HCEC 1CT (cell line): ENCODE data around the gene PTPN14.

ENCODE experiments used
- DNase-seq: peaks from one replicate; pipeline ENCODE4 v3.0.0-alpha.2; 2017

PTPN14 gene

GRCh38 chr1:214567481-214567980 is 16.1 kb upstream of the PTPN14 start:
- DNase-seq, result no peak

- DNase-seq, result peak; percentile 96
Observed at GRCh38 chr1:214566158-214567104, 15.0 kb upstream of the PTPN14 start.

- no peak for DNase-seq
Observed at GRCh38 chr1:214565310-214565709, 13.9 kb upstream of the PTPN14 start.

- peak; percentile 64 for DNase-seq
Observed at GRCh38 chr1:214563881-214564280, 12.5 kb upstream of the PTPN14 start.

GRCh38 chr1:214557952-214558735 is 6.7 kb upstream of the PTPN14 start:
- DNase-seq, result peak; percentile 96

GRCh38 chr1:214553142-214553710 is 1.8 kb upstream of the PTPN14 start:
- no peak for DNase-seq

GRCh38 chr1:214552174-214552608 is 789 bp upstream of the PTPN14 start:
- peak; percentile 74 for DNase-seq

GRCh38 chr1:214550857-214551435 is 456 bp downstream of the PTPN14 start:
- DNase-seq, result peak; percentile 65

- DNase-seq, result peak; percentile 63
Observed at GRCh38 chr1:214550013-214550856, 1.2 kb downstream of the PTPN14 start.

GRCh38 chr1:214549604-214550003 is 1.8 kb downstream of the PTPN14 start:
- DNase-seq, result no peak

GRCh38 chr1:214548988-214549387 is 2.4 kb downstream of the PTPN14 start:
- peak; percentile 50 for DNase-seq

GRCh38 chr1:214548271-214548670 is 3.1 kb downstream of the PTPN14 start:
- no peak for DNase-seq

GRCh38 chr1:214547747-214548146 is 3.7 kb downstream of the PTPN14 start:
- no peak for DNase-seq

- DNase-seq, result no peak
Observed at GRCh38 chr1:214546886-214547641, 4.3 kb downstream of the PTPN14 start.

- DNase-seq, result no peak
Observed at GRCh38 chr1:214546084-214546483, 5.3 kb downstream of the PTPN14 start.

GRCh38 chr1:214545293-214545692 is 6.1 kb downstream of the PTPN14 start:
- DNase-seq, result no peak

- DNase-seq, result no peak
Observed at GRCh38 chr1:214544791-214545190, 6.6 kb downstream of the PTPN14 start.

- no peak for DNase-seq
Observed at GRCh38 chr1:214542275-214543199, 8.9 kb downstream of the PTPN14 start.

- DNase-seq, result no peak
Observed at GRCh38 chr1:214541693-214542092, 9.7 kb downstream of the PTPN14 start.

- no peak for DNase-seq
Observed at GRCh38 chr1:214541206-214541605, 10.2 kb downstream of the PTPN14 start.
